Measurements from ENCODE around the gene SLPI. TPM values are rescaled to one million over a fixed set of nuclear protein-coding genes. Genes with fewer than 3 reads are reported as not detected.

SLPI gene
- total and polyA plus RNA-seq, 10 donors: 2.9 to 26.9 (median 8.7) TPM

DNA sequence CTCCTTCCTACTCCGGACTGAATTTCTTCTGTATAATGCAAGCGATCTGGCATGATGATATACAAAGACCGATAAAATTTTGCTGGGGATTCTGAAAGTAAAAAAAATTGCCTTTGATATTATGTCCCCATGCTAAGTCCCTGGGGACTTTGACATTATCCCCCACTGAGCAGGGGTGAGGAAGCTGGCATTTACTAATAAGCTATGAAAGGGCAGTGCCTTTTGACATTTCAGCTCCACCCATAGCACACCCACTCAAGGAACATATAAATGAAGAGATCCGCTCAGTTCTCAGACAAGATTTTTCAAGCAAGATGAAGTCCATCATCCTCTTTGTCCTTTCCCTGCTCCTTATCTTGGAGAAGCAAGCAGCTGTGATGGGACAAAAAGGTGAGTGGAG, 33.3 kb downstream of the SLPI start, which contains the start of gene SEMG2:
Gene SEMG2 (plus strand): TSS at position 298 of the 400 bp plus-strand sequence. CDS start 17 bp downstream, at position 315.
- WGBS, 5 donors: 90 to 97% (median 94%) methylated on average over 4 of the region's 4 CpGs
- H3K27me3 ChIP-seq (replicated peaks in 1 of 7): peaks cover 0 to 48% (median 0%) of the 10 kb centered on the region in 7 donors
- TF ChIP-seq POLR2A (IDR thresholded peaks at IDR 0.05): no peak
- TF ChIP-seq, protein P1, sequence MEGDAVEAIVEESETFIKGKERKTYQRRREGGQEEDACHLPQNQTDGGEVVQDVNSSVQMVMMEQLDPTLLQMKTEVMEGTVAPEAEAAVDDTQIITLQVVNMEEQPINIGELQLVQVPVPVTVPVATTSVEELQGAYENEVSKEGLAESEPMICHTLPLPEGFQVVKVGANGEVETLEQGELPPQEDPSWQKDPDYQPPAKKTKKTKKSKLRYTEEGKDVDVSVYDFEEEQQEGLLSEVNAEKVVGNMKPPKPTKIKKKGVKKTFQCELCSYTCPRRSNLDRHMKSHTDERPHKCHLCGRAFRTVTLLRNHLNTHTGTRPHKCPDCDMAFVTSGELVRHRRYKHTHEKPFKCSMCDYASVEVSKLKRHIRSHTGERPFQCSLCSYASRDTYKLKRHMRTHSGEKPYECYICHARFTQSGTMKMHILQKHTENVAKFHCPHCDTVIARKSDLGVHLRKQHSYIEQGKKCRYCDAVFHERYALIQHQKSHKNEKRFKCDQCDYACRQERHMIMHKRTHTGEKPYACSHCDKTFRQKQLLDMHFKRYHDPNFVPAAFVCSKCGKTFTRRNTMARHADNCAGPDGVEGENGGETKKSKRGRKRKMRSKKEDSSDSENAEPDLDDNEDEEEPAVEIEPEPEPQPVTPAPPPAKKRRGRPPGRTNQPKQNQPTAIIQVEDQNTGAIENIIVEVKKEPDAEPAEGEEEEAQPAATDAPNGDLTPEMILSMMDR (IDR thresholded peaks at IDR 0.05 in 8 of 11, conservative IDR thresholded peaks at IDR 0.05 in 3 of 11): no peak
- TF ChIP-seq POLR2AphosphoS5 (IDR thresholded peaks at IDR 0.05): no peak
- H3K36me3 ChIP-seq: no peaks in the 10 kb centered on the region
- no peaks in the 10 kb centered on the region for H3K9me3 ChIP-seq
- no peak within 1 kb of the TSS for H3K4me3 ChIP-seq
- no peak within 1 kb of the TSS for H3K27ac ChIP-seq
- intact Hi-C loops (cut with DNase I; ENCODE audit: low total_unique reads): no loop called here
- DNase-seq: no peak
- H3K4me1 ChIP-seq: no peaks in the 10 kb centered on the region

DNA sequence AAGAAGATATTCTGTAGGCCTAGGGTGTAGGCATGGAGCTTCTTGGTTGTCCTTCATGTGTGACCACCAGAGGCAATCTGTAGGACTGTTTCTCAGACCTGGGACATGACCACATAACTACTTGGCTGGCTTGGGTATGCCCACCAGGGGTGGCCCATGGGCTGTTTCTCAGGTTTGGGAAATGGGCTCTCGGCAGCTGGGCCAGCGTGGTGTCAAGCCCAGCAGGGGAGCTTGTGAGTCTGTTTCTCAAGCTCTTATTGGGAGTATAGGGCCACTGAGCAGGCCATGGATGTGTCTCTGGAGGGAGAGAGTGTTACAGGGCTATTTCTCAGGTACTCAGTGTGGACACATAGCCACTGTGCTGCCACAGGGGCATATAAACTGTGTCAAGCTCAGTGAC, 35.7 kb downstream of the SLPI start:
- H3K4me3 ChIP-seq: no peak overlapping the region
- H3K9me3 ChIP-seq: no peaks in the 10 kb centered on the region
- no peak for TF ChIP-seq POLR2A (IDR thresholded peaks at IDR 0.05)
- TF ChIP-seq, protein P1 (IDR thresholded peaks at IDR 0.05 in 8 of 11, conservative IDR thresholded peaks at IDR 0.05 in 3 of 11): no peak
- TF ChIP-seq POLR2AphosphoS5 (IDR thresholded peaks at IDR 0.05): no peak
- no peaks in the 10 kb centered on the region for H3K4me1 ChIP-seq
- DNase-seq: no peak
- H3K36me3 ChIP-seq: no peaks in the 10 kb centered on the region
- H3K27me3 ChIP-seq (replicated peaks in 1 of 7): peaks cover 0 to 36% (median 0%) of the 10 kb centered on the region in 7 donors
- 50 to 95% (median 92%) methylated on average over 1 to 2 of the region's 2 CpGs for WGBS, 5 donors
- intact Hi-C loops (cut with DNase I; ENCODE audit: low total_unique reads): no loop called here
- H3K27ac ChIP-seq: no peak overlapping the region

DNA sequence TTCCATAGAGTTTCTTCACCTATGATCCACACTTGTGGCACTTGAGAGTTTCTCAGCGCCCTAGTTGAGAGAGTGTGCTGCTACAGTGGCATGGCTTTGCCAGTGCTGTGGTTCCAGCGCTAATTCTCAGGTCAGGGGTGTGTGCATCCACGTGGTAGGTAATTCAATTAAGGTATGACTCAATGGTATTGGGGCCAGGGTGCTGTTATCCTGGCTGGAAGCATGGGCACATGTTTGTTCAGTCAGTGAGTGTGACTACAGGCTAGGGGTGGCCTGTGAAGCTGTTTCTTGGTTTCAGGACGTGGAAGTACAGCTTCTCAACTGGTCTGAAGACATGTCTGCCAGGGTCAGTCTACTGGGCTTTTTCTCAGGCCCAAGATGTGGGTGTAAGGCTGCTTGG, 36.2 kb downstream of the SLPI start:
- peaks cover 0 to 31% (median 0%) of the 10 kb centered on the region in 7 donors for H3K27me3 ChIP-seq (replicated peaks in 1 of 7)
- H3K9me3 ChIP-seq: no peaks in the 10 kb centered on the region
- TF ChIP-seq, protein P1 (IDR thresholded peaks at IDR 0.05 in 8 of 11, conservative IDR thresholded peaks at IDR 0.05 in 3 of 11): no peak
- TF ChIP-seq POLR2AphosphoS5 (IDR thresholded peaks at IDR 0.05) (no peak), POLR2A (IDR thresholded peaks at IDR 0.05) (no peak)
- H3K36me3 ChIP-seq: no peaks in the 10 kb centered on the region
- no peak overlapping the region for H3K4me3 ChIP-seq
- intact Hi-C loops (cut with DNase I; ENCODE audit: low total_unique reads): no loop called here
- H3K4me1 ChIP-seq: no peaks in the 10 kb centered on the region
- DNase-seq: no peak
- 61 to 84% (median 70%) methylated on average over 4 of the region's 4 CpGs for whole genome bisulfite sequencing, 5 donors
- no peak overlapping the region for H3K27ac ChIP-seq

DNA sequence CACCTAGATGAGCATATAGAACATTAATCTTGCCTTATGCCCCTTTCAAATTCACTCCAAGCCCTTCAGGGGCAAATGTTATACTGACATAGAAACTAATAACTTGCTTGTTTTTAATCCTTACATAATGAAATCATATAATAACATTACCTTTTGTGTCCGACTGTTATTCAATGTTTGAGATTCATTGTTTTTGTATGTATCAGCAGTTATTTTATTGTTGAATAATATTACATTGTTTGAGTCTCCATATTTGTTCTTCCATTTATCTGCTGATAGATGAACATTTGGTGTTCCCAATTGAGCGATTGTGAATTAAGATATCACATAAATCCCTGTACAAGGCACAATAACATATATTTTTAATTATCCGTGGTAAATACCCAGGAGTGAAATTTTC, 41.5 kb downstream of the SLPI start:
- H3K4me1 ChIP-seq: no peaks in the 10 kb centered on the region
- no peak overlapping the region for H3K4me3 ChIP-seq
- 83 to 94% (median 90%) methylated on average over 3 of the region's 3 CpGs for WGBS, 5 donors
- H3K27me3 ChIP-seq (replicated peaks in 1 of 7): peaks cover 0 to 13% (median 0%) of the 10 kb centered on the region in 7 donors
- TF ChIP-seq POLR2A (IDR thresholded peaks at IDR 0.05): no peak
- TF ChIP-seq, protein P1 (IDR thresholded peaks at IDR 0.05 in 8 of 11, conservative IDR thresholded peaks at IDR 0.05 in 3 of 11): no peak
- no peak for TF ChIP-seq POLR2AphosphoS5 (IDR thresholded peaks at IDR 0.05)
- H3K27ac ChIP-seq: no peak overlapping the region
- intact Hi-C loops (cut with DNase I; ENCODE audit: low total_unique reads): no loop called here
- no peaks in the 10 kb centered on the region for H3K36me3 ChIP-seq
- no peaks in the 10 kb centered on the region for H3K9me3 ChIP-seq
- DNase-seq: no peak

Data from spleen (tissue), 11 donors.